ENCODE results near the gene MOV10L1.

MOV10L1 gene
- total RNA-seq = 0 to 0.85 (median 0.19) reads per million in 18 experiments

- peak; percentile 55 to 72 for DNase-seq
Observed at GRCh38 chr22:50089682-50090411, at the start of gene MOV10L1. TSS of gene MOV10L1 (plus strand) at chr22:50090006. CDS start at chr22:50090089, 83 bp downstream.

GRCh38 chr22:50040717-50041116 is 49.1 kb upstream of the MOV10L1 start:
- no peak for DNase-seq

- no peak for DNase-seq
Observed at GRCh38 chr22:50041361-50042065, 48.3 kb upstream of the MOV10L1 start.

- DNase-seq = no peak
Observed at GRCh38 chr22:50044485-50045118, 45.2 kb upstream of the MOV10L1 start.

- no peak for DNase-seq
Observed at GRCh38 chr22:50045211-50046018, 44.4 kb upstream of the MOV10L1 start.

DNA sequence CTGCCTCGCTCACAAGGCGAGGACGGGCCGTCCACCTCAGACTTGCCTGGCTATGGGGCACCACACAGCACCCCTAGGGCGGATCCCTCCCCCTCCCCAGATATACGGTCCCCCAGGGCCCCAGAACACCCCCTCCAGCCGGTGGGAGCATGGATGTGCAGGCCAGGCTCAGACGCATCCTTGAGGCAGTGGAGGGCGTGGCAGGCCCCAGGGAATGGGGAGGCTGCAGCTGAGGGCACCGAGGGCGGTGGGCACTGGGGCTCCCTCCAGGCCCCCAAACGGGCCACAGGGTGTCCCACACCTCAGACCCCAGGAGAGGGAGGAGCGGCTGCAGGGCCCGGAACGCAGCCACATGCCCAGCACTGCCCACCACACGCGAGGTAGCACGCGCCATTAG is 43.8 kb upstream of the MOV10L1 start:
- DNase-seq = no peak

GRCh38 chr22:50046481-50047245 is 43.1 kb upstream of the MOV10L1 start:
- DNase-seq = no peak

DNA sequence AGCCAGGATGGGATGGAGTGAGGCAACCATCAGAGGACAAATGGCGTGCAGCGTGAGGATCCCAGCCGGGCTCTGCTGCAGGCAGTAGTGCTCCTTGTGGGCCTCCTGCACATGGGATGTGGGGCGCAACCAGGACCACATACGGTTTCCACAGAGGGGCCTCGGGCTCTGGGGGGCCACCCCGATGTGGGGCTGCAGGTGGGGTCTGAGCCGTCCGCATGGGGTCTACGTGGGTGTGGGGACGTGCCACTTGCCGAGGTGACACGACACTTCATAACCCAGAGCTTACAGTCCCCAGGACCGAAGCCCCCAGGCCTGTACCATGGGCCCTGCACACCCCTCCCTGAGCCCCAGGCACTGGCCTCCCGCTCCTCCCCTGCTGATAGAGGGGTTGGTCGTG is 42.5 kb upstream of the MOV10L1 start:
- no peak for DNase-seq

- no peak for DNase-seq
Observed at GRCh38 chr22:50048061-50048765, 41.6 kb upstream of the MOV10L1 start.

DNA sequence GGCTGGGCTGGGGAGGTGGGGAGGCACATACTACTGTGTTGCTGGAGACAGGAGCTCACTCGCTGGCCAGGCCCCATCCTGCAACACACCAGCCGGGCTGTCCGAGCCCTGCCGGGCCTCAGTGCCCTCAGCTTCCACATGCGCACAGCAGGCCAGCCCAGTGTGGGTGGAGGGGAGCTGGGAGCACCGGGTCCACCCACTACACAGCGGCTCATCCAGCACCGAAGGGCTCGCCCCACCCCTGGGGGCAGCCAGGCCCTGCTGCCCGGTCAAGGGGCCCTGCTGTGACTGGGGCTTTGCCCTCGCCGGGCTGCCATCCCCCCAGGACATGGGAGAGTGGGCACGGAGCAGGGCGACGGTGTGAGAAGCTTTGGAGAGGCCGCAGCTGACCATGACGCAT is 41.0 kb upstream of the MOV10L1 start:
- DNase-seq = no peak

- no peak for DNase-seq
Observed at GRCh38 chr22:50049299-50050195, 40.3 kb upstream of the MOV10L1 start.

DNA sequence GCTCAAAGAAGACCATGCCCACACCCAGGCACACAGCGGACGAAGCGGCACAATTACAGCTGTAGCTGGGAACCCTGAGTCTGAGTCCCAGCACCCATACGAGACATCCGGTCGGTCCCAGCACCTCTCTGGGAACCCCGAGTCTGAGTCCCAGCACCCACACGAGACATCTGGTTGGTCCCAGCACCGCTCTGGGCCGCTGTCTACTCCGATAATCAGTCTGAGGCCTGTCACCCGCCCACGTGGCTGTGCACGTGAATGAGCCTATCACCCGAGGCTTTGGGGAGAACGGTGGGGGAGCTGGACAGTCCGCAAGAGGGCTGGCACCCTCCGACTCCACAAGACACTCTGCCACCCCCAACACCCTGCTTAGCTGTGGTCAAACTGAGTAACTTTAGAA is 37.9 kb upstream of the MOV10L1 start:
- no peak for DNase-seq

GRCh38 chr22:50053861-50054260 is 35.9 kb upstream of the MOV10L1 start:
- DNase-seq = no peak

GRCh38 chr22:50056214-50056972 is 33.4 kb upstream of the MOV10L1 start:
- no peak for DNase-seq

GRCh38 chr22:50057278-50058060 is 32.3 kb upstream of the MOV10L1 start:
- DNase-seq = no peak

- no peak for DNase-seq
Observed at GRCh38 chr22:50058061-50058905, 31.5 kb upstream of the MOV10L1 start, which contains the start of gene TTLL8. TSS of gene TTLL8 (minus strand) at chr22:50058298.

Data from inflammatory macrophage (primary cell).